Measurements from ENCODE around the gene POLR3A.

POLR3A gene

GRCh38 chr10:77955136-77955535 is 74.2 kb downstream of the POLR3A start:
- DNase-seq (ENCODE audit: low read depth in 1 of 2, low spot score in 1 of 2), result no peak

GRCh38 chr10:77949167-77949566 is 80.1 kb downstream of the POLR3A start:
- DNase-seq (ENCODE audit: low read depth in 1 of 2, low spot score in 1 of 2), result no peak

GRCh38 chr10:77946084-77946483 is 83.2 kb downstream of the POLR3A start:
- DNase-seq (ENCODE audit: low read depth in 1 of 2, low spot score in 1 of 2), result no peak

GRCh38 chr10:77944519-77944918 is 84.8 kb downstream of the POLR3A start:
- DNase-seq (ENCODE audit: low read depth in 1 of 2, low spot score in 1 of 2), result no peak

GRCh38 chr10:77943121-77943901 is 86.0 kb downstream of the POLR3A start:
- no peak for DNase-seq (ENCODE audit: low read depth in 1 of 2, low spot score in 1 of 2)

- no peak for DNase-seq (ENCODE audit: low read depth in 1 of 2, low spot score in 1 of 2)
These were observed 87.5 kb downstream of the POLR3A start for GRCh38 chr10:77941790-77942189.

GRCh38 chr10:77940627-77941026 is 88.7 kb downstream of the POLR3A start:
- DNase-seq (ENCODE audit: low read depth in 1 of 2, low spot score in 1 of 2), result no peak

GRCh38 chr10:77940225-77940624 is 89.1 kb downstream of the POLR3A start:
- no peak for DNase-seq (ENCODE audit: low read depth in 1 of 2, low spot score in 1 of 2)

GRCh38 chr10:77939561-77940001 is 89.7 kb downstream of the POLR3A start:
- DNase-seq (ENCODE audit: low read depth in 1 of 2, low spot score in 1 of 2), result no peak

- no peak for DNase-seq (ENCODE audit: low read depth in 1 of 2, low spot score in 1 of 2)
These were observed 92.4 kb downstream of the POLR3A start for GRCh38 chr10:77936697-77937567.

GRCh38 chr10:77932016-77932715 is 97.1 kb downstream of the POLR3A start:
- DNase-seq (ENCODE audit: low read depth in 1 of 2, low spot score in 1 of 2), result no peak

GRCh38 chr10:77927402-77928246 is 101.7 kb downstream of the POLR3A start:
- DNase-seq (ENCODE audit: low read depth in 1 of 2, low spot score in 1 of 2), result no peak

- DNase-seq (ENCODE audit: low read depth in 1 of 2, low spot score in 1 of 2), result no peak
These were observed 102.5 kb downstream of the POLR3A start, which contains the start of gene DLG5 for GRCh38 chr10:77926566-77927401. DLG5 (minus strand) TSS chr10:77926755; CDS start chr10:77926520, 235 bp downstream.

- DNase-seq (ENCODE audit: low read depth in 1 of 2, low spot score in 1 of 2), result no peak
These were observed 103.3 kb downstream of the POLR3A start for GRCh38 chr10:77925795-77926565.

GRCh38 chr10:77925410-77925794 is 103.9 kb downstream of the POLR3A start:
- no peak for DNase-seq (ENCODE audit: low read depth in 1 of 2, low spot score in 1 of 2)

- no peak for DNase-seq (ENCODE audit: low read depth in 1 of 2, low spot score in 1 of 2)
These were observed 106.6 kb downstream of the POLR3A start for GRCh38 chr10:77922566-77923179.

GRCh38 chr10:77922055-77922454 is 107.3 kb downstream of the POLR3A start:
- no peak for DNase-seq (ENCODE audit: low read depth in 1 of 2, low spot score in 1 of 2)

GRCh38 chr10:77921395-77921794 is 107.9 kb downstream of the POLR3A start:
- DNase-seq (ENCODE audit: low read depth in 1 of 2, low spot score in 1 of 2), result no peak

Data from activated CD4-positive, alpha-beta T cell treated with anti-CD3 and anti-CD28 coated beads, Interleukin-2, amount 50 U/mL, for 24 hours (primary cell).